ENCODE data around the gene HIVEP3.

Gene HIVEP3

DNA sequence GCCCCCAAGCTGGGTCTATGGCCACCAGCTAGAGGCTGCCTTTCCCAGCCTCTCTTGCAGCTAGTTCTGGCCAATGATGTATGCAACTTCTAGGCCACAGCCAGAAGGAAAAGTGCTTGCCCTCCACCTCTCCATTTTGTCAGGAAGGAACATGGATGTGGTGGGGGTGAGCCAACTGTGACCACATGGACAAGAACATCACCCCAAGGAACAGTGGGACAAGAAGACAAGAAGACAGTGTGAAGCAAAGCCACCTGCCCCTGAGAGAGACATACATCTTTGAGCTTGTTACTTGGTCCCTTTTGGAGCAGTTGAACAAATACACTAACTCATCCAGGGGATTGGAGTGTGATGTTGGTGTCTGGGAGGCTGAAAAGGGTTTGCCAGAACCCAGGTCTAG is 328.4 kb downstream of the HIVEP3 start:
- no peak for DNase-seq (ENCODE audit: extremely low read depth, low read depth)
- TF ChIP-seq, protein P1, sequence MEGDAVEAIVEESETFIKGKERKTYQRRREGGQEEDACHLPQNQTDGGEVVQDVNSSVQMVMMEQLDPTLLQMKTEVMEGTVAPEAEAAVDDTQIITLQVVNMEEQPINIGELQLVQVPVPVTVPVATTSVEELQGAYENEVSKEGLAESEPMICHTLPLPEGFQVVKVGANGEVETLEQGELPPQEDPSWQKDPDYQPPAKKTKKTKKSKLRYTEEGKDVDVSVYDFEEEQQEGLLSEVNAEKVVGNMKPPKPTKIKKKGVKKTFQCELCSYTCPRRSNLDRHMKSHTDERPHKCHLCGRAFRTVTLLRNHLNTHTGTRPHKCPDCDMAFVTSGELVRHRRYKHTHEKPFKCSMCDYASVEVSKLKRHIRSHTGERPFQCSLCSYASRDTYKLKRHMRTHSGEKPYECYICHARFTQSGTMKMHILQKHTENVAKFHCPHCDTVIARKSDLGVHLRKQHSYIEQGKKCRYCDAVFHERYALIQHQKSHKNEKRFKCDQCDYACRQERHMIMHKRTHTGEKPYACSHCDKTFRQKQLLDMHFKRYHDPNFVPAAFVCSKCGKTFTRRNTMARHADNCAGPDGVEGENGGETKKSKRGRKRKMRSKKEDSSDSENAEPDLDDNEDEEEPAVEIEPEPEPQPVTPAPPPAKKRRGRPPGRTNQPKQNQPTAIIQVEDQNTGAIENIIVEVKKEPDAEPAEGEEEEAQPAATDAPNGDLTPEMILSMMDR (IDR thresholded peaks at IDR 0.05; ENCODE audit: low read depth, low read length): no peak

DNA sequence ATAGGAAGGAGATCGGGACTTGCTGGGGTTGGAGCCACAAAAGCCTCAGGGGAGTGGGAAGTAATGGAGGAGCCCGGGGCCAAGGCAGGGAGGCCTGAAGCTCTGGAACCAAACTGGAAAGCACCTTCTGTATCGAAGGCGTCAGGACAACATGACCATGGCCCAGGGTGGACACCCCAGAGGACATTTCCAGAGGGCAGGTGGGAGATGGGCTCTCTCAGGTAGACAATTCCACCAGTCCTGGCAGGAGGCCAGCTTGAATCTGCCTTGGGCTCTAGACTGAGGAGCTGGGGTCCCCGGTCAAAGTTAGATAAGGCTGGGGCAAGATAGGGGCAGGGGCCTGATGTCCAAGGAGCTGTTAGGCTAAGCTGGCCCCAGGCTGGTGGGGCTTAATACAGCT is 329.3 kb downstream of the HIVEP3 start:
- TF ChIP-seq, protein P1 (IDR thresholded peaks at IDR 0.05; ENCODE audit: low read depth, low read length): no peak

DNA sequence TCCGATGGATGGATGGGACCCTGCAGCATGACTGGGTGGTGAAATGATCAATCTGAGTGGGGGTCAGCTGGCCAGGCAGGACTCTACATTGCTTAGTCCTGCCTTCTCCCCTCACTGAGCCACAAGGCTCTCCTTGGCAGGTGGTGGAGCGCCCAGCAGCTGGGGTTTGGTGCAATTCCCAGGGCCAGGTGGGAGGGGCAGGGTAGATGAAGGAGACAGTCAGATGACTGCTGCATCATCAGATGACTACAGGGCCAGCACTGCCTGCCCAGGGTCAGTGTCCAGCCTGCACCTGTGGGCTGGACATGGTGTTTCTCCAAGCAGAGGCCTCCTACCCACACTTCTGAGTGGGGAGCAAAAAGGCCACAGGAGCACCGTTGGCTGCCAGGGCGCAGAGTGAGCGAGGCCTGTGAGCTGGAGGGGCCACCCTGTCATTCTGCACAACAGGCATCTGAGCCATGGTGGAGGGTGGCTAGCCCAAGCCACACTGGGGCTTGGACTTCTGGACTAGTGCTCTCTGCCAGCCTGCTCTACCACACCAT is 330.3 kb downstream of the HIVEP3 start:
- no peak for DNase-seq (ENCODE audit: extremely low read depth, low read depth)
- TF ChIP-seq, protein P1 (IDR thresholded peaks at IDR 0.05; ENCODE audit: low read depth, low read length): no peak

More for the DNA sequence above, 329.3 kb downstream of the HIVEP3 start:
- DNase-seq (ENCODE audit: extremely low read depth, low read depth): no peak

DNA sequence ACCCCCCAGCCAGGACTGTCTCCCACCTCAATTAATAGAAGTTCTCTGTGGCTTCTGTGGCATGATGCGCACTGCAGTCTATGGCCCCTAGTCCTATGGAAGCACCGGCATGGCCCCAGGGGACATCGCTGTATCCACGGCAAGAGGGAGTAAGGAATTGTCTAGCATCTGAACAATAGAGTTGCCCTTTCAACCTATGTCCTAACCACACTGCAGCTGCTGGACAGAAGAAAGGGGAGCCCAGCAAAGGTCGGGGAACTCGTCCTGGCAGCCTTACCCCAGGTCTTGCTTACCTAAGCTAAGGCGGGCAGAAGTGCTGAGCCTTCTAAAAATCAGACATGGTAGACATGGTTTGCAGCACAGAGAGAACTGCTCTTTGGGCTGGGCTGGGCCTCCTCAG is 330.9 kb downstream of the HIVEP3 start:
- TF ChIP-seq, protein P1 (IDR thresholded peaks at IDR 0.05; ENCODE audit: low read depth, low read length): no peak
- DNase-seq (ENCODE audit: extremely low read depth, low read depth): no peak

DNA sequence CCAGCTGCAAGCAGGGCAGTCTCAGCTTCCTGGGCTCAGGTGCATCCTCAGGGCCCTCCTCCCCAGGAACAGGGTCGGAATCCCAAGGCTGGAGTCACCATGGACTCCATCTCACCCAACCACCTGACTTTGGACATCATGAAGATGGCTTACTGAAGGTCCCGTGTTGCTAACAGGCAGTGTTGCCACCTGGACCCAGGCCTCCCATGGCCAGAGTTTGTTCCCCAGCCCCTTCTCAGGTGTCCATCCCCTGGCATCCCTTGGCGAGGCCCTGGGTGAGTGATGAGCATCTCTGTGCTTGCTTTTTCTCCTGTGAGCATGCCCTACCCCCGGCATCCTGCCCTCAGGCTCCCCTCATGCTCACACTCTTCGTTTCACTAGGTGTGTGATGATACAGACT is 332.5 kb downstream of the HIVEP3 start:
- TF ChIP-seq, protein P1 (IDR thresholded peaks at IDR 0.05; ENCODE audit: low read depth, low read length): no peak
- DNase-seq (ENCODE audit: extremely low read depth, low read depth): no peak

DNA sequence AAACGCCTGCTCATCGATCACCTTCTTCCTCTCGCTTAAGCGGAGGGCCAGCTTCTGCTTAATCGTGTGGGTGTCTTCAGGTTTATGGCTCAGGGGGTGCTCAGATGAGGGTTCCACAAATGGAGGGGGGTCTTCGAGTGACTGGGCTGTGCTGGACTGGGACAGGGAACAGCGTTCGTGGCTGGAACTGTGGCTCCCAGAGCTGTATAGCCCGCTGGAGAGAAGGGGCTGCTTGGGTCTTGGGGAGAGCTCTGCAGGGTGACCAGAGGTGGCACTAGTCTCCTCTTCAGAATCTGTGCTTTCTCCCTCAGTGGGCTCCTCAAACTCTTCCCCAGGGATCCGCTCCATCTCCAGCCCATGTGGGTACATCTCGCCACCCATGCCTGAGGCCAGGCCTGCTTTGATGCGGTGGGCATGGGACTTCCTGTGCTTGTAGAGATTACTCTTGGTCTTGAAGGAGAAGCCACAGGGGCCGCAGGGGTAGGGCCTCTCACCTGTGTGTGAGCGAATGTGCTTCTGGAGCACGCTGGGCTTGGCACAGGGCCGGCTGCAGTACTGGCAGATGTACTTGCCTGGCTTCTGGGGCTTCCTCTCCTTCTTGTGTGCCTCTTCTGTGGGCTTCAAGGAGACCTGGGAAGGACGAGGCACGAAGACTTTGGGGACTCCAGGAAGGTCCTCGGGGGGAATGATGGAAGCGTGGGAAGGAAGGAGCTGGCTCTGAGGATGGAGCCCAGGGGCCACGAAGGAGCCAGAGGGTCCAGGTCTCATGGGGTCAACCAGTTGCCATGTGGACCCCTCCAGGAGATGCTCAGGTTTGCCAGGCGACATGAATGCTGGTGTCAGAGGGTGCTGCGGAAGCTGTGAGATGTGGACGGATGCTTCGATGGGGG is 334.8 kb downstream of the HIVEP3 start:
- no peak for DNase-seq (ENCODE audit: extremely low read depth, low read depth)
- TF ChIP-seq, protein P1 (IDR thresholded peaks at IDR 0.05; ENCODE audit: low read depth, low read length): no peak

Data from AG09319 (cell line).